Measurements from ENCODE around the gene NUP210.

The NUP210 gene

DNA sequence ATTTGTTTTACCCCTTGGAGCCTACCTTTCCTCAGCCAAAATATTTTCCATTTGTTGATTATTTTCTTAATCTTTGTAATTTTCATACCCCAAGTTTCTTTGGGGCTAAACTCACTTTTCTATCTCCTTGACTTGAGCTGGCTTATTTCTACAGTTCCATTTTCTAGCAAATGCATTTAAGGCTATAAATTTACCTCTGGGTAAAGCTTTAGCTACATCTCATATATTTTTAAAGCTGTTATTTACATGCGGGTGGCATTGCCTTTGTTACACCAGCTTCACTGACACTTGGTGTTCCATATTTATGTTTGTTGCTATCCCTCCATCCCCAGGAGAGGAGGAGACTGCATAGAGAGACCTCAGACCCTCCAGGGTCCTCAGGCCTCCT is 136.3 kb downstream of the NUP210 start:
- DNase-seq, result no peak

DNA sequence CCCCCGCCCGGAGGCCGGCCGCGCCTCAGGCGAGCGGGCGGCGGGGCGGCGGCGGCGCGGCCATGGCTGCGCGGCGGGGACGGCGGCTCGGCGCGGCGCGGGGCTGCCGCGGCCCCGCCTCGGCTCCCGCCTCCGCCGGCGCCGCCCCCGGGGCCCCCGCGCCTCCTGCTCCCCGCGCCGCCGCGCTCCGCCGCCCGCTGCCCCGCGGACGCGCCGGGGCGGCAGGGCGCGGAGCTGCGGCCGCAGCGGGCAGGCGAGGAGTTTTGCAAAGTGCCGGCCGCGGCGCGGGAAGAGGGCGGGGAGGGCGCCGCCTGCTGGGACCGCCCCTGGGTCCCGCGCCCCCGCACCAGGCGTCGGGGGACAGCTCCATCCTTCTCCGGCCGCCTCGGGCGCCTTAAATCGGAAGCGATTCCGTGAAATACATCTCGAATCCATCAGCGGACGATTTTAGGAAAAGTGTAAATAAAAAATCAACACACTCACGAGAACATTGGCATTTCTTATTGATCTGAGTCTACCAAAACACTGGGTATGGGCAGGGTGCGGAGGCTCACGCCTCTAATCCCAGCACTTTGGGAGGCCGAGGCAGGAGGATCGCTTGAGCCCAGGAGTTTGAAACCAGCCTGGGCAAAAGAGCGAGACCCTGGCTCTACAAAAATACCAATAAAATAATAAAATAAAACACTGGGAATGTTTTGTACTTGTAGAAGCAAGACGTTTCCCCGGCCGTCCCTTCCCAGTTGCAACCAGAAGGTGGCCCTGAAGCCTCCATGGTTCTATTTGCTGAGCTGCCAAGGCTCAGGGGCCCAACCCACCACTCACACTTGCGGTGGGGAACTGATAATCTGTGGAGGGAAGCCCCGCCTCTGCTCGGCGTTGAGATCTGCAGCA is 136.9 kb downstream of the NUP210 start:
- DNase-seq, result peak; percentile 72

DNA sequence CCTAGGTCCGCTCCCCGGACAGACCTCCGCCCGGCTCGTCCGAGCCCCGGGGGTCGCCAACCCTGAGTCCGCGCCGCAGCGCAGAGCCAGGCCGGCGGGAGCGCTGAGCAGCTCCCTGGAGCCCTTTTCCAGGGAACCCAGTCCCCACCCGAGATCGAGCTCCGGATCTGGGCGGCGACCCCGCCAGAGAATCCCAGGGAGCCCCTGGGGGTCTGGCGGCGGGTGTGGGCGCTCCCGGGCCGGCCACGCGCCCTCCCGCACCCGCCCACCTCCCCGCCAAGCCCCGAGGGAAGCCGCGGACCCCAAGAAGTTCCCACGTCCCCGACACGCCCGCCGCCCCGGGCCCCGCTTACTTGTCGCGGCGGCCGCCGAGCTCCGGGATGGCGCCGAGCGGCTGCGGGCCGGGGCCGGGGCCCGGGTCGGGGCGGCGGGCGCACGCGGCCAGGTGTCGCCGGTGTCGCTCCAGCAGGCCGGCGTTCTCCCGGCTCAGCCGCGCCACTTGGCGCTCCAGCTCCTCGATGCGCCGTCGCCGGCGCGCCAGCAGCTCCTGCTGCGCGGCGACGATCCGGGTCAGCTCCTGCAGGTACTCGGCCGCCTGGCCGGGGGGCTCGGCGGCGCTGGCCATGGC is 137.7 kb downstream of the NUP210 start:
- no peak for DNase-seq

DNA sequence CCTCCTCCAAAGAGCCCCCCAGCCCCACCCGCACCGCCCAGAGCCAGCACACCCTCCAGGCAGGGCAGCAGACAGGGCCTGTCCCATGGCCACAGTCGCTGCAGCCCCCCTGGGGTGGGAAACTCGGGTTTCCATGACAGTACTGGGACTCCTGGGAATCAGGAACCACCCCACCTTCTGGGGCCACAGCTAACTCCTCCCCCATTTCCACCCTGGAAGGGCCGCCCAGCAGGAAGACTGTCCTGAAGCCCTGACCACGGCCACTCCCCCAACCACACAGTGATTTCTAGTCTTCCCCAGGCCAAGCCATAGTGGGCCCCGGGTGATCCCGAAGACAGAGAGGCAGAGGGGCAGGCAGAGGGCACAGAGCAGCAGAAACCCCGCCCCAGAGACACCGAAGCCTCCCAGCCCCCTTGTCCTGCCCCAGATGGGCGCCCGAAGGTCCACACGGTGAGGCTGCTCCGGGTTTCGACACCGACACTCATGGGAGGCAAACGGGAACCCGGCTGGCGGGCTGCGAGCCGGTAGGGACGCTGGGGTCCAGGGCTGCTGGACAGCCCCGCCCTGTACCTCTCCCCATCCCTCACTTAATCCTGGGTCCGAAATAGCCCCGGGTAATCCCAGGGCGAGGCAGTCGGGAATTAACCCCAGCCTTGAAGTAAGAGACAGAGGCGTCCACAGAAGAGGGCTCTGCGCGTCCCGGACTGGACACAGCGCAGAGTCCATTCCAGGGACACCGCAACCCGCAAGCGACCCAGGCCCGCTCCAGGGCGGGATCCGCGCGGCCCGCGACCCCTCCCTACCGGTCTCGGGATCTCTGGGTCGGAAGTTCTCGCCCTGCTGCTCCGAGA is 138.4 kb downstream of the NUP210 start:
- DNase-seq, result no peak

DNA sequence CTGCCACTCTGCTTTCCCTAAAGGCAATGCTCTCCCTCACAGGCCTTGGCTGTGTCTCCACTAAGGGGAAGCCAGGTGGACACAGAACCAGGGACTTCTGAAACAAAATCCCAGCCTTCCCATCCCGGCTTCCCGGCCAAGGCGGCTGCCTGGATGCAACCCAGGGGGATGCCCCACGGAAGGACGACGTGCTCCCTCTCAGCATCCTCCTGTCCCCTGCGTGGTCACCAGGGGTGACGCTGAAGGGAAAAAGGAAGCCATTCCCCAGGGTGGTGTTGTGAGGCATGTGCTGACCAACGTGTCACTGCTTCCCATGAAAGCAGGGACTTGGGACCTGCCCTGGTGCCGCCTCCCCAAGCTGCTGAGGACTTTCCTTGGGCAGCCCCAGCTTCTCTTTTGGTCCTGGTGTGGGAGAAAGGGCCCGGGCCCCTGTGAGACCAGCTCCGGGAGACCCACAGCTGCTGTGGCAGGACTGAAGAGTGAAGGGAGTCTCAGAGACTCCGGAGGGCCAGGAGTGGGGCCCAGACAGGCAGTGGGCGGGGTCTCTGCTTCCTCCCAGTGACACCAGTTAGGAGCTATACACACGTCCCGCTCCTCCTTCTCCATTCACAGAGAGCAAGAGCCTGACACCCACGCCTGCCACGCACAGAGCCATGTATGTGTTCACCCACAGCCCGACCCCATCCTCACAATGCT is 139.2 kb downstream of the NUP210 start:
- DNase-seq, result no peak

DNA sequence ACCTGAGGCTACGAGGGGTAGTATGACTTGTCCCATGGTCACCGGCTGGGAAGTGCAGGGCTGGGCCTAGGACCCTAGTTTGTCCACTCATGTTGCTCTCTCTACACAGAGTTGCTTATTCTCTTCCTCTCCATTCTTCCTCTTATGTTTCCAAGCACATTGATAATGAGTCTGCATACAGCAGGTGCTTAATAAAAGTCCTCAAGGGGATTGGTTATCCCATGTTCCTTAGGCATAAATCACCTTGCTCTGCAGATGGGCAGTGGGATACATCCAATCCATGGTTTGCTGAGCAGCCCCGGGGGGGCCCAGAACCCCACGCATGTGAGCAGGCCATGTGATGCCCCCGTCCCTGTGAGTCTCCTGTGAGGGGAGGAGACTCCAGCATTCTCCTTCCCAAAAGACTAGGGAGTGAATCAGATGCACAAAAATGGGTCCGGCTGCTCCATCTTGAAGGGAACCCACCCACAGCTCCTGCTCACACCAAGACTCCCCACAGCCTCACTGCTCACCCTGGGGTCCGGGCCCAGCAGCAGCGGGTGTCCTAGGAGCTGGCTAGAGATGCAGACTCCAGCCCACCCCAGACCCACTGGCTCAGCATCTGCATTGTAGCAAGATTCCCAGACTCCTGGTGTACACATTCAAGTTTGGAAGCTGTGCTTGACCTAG is 139.9 kb downstream of the NUP210 start:
- DNase-seq, result no peak

DNA sequence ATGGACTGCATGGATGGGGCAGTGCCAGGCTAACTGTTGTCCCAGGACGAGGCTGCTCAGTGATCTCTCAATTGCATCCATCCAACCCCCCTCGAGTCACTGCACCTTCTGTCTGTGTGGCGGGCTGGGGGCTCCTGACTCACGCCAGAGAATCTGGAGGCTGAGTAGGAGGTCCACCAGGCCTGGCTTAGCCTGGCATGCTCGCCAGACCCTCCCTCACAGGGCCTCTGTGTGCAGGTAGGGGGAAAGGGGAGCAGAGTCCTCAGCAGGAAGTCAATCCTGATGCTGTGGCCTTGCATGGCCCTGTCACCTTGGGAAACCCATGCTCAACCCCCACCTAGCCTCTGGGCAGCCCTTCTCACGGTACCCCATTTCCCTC is 140.6 kb downstream of the NUP210 start:
- no peak for DNase-seq

DNA sequence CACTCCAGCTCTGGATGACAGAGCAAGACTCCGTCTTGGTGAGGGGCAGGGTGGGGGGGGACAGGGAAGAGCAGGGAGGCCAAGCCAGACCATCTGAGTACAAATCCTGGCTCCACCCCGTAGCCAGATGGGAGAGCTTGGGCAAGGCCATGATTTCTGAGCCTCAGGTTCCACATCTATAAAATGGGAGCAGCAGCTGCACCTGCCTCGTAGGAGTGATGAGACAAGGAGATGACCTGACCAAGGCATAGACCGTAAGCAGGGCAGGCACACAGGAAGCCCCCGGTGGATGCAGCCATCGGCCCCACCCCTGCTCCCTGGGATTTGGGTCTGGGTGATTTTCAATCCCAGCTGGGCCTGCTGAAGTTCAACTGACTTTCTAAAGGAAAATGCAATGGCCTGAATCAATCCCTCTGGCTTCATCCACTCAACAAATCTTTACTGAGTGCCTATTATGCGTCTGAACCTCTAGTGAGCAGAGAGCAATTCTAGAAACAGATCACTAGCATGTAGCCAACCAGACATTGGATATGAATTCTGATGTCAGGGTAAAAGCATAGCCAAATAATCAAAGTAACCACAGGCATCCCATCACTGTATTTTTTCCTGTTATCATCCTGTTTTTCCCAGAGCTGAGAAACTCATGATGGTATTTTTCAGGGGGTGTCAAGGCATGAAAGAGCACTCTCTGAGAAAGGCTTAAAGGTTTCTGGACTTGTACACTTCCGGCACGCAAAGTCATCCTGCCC is 141.2 kb downstream of the NUP210 start:
- DNase-seq, result no peak

DNA sequence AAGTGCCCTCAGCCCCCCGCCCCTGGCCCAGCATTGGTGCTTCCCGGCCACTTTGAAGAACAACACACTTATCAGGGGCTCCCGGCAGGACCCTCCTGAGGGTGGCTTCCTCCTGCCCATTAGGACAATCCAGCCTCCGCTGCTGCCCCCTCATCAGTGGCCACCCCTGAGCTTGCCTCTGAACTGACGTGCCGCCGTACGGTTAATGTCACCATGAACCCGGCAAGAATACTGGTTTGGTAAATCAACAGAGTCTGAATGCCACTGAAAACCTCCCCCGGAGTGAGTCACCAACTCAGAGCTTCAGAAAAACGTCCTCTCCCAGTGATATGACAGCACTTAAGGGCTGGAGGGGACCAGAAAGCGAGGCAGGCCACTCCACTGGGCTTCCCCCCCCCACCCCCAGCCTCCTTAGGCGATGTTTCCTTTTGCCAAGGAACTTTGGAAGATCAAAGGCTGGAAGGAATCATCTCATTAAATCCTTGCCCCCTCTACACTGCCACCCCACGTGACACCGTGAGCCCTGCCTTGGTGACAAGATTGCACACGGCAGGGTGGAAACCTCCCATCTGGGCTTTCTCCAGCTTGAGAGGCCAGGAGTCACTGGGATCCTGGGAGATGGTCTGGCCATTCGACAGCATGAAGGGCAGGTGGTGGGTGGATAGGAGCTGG is 142.1 kb downstream of the NUP210 start:
- no peak for DNase-seq

DNA sequence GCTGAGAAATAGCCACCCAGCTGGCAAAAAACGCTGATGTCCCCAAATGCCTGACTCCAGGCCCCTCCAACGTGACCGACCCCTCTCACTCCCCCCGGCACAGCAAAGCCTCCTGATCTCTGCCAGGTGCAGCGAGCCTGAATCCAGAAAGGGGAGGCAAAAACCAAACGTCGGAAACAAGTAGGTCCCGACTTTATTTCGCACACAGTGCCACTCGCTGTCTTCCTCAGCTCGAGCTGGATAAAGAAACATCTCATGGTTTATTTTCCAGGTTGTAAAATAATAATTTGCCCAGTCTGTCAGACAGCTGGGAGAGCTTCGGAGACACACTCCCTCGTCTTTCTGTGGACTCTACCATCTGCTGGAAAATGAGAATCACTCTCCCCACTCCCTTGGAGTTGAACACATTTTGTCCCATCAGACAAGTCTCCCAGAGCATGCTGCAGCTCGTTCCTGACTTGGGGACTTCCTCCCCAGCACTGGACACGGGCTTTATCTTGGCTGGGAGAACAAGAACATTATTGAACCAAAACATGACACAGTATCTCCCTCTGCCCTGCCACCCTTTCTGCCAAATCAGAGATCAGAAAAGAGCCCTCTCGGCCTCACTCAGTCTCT is 142.8 kb downstream of the NUP210 start:
- DNase-seq, result no peak

DNA sequence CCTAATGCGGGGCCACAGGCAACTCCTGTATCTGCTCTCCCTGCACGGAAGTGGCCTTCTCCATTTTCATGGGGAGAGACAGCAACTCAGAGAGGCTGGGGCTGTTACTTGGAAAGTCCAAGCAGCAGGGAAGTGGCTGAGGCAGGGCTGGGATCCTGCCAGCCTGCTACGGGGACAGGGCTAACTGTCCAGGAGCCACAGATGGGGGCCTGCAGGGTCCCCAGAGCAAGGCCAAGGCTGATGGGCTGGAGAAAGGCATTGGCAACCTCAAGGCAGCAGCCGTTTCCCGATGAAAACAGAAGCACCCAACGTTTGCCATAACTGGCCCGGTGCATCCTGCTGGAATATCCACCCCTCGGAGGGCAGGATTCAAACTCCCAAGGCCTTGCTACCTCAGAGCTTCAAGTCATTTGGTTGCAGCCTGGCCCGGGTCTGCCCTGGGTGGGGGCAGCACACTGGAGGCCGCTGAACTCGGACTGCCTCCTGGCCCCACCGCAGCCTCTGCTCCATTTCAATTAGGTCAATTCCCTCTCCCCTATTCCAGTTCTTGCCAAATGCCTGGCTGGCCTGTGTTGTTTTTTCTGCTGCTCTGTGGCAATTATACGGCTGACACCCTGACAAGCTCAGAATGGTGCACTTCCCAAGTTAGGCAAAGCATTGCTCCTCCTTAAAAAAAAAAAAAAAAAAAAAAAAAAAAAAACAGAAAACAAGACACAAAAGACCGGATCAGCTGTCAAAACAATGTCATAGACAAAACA is 143.5 kb downstream of the NUP210 start:
- DNase-seq, result no peak

DNA sequence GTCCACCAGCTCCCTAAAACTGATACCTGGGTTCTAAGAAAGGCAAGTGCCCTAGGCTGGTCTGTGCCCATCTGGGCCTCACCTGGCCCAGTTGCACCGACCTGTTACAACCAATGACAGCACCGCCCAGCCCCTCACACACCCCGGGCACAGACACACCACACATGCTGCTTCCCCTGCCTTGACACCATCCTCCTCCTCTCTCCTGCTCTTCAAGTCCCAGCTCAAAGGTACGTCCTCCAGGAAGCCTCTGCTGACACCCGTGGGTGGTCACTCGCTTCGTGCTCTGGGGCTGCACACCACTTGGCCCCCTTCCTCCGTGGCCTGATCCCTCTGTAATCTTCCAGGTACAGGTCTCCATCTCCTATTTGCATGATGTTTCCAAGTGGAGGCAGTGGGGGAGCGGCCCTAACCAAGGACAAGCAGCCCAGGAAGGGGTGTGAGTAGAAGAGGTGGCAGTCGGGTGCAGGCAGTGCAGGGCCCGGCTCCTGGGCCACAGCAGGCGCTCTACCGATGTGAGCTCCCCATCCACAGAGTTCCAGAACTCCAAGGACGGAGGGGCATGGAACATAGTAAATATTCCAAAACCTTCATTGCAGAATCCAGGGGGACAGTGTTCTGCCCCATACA is 144.6 kb downstream of the NUP210 start:
- DNase-seq, result no peak

DNA sequence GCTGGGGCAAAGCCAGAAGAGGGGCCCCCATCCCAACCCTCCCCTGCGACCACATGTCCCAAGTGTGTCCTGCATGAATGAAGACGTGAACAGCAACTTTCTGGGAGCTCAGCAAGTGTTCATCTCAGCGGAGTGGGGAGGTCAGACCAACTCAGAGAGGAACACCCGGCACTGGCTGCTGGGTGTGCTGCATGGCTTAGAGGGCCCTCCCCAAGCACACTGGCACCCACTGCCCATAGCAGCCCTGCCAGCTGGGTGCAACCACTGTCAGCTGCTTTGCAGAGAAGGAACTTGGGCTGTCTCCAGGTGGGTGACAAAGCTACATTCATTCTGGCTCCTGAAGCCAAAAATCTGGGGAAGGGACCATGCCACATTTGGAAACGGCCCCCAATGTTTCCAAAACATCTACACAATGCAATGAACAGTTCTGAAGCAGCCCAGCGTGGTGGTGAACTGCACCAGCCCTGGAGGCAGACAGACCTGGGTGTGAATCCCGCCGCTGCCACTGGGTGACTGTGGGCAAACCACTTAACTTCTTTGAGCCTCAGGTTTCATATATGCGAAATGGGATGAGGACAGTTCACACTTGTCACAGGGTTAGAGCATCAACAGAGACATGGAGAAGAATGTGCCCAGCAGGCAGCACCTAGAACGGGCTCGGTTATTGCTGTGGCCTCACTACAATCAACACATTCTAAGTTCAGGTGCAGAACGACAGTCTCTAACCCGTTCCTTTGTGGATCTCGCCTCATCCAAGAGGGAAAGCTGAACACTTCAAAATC is 145.4 kb downstream of the NUP210 start:
- DNase-seq, result no peak

DNA sequence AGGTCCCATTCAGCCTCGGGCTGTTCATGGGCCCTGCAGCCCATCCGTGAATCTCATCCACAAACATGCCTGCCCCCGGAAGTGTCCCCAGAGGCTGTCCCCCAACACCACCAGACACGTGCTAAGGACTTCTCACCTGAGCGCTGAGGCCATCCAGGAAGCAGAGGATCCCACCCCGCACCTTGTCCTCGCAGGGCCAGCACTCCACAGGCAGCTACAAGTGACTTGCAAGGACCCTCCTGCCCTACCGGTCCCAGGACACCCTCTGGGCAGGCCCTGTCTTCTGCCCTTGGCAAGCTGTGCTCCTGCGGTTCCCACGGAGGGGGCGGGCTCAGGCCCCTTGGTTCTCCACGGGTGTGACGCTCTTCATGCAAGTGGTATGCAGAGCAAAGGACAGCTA is 146.0 kb downstream of the NUP210 start:
- no peak for DNase-seq

DNA sequence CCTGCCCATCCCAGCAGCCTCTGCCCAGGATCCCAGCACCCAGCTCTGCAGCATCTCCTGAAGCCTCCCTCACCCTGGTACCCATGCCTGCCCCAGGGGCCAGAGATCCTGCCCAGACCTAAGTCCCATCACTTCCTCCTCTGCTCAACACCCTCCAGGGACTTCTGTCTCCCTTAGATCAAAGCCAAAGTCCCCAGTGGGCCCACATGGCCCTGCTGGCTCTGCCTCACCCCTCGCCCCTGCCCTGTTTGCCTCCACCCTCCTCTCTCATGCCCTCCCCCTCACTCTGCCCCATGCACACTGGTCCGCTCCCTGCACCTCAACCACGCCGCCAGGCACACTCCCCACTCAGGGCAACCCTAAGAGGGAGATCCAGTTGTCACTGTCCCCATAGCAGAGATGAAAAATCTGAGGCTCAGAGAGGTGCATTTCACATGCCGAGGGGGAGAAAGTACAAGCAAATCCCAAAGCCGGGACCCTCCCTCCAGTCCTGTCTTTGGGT is 146.5 kb downstream of the NUP210 start:
- DNase-seq, result no peak

DNA sequence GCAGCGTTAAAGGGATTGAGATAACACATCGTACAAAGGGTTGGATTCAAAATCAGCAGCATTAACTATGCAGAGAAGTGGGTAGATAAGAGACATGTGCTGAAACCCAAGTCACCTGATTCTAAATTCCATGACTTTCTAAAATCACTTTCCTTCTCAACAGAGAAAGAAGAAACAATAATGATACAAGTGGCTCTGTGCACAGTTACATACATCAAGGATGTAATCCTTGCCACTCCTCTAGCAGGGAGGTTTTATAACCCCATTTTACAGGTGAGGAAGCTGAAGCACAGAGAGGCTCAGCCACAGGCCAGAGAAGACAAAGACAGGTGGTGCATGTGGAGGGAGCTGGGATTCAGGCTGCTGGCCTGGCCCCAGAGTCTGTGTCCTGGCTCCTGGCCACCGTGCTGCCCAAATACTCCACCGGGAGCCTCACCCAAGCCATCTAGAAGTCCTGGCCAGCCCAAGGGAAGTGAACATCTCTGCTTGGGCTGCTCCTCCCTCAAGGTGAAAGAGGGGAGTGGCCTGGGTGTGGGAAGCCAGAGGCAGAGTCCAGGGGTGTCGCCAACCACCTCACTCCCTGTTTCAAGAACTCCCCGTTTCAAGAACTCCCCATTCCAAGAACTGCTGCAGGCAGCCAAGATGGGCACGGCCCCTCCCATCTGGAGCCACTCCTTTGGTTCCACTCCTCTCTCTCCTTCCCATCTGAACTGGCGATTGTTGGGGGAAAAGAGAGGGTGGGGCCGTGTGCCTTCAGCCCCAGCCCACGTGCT is 147.1 kb downstream of the NUP210 start:
- DNase-seq, result no peak

DNA sequence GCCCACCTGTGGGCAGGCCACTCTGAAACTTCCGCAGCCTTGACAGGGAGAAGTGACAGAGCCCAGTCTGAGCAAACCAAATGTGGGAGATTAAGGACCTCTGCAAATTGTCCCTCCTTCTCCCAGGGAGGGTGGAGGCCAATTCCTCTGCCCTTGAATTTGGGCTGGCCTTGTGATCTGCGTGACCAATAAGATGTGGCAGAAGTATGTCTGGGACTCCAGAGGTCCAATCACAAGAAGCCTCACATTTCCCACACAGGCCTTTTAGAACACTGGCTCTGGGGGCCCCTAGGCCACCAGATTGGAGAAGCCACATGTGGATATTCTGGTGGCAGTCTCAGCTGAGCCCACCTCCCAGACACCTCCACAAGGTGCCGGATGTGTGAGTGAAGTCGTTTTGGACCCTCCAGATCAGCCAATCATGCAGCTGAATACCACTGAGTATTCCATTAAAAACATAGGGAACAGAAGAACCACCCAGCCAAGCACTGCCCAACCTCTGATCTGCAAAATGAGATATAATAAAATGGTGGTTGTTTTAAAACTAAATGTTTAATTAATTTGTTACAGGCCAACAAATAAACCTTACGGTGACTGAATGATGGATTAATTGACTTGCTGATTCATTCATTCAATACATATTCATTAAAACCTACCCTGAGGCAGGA is 150.3 kb downstream of the NUP210 start:
- DNase-seq, result no peak
